NB4 (cell line): ENCODE data around the gene CCDC154.

Experiments
- CTCF ChIP-seq: IDR thresholded peaks from one replicate; pipeline ENCODE4 v1.5.1; 2012; ENCODE audit warnings: low read depth, low read length
- MAX ChIP-seq: IDR thresholded peaks from 2 replicates; pipeline ENCODE4 v1.6.1; 2011; ENCODE audit warnings: low read depth, low read length
- POLR2A ChIP-seq: IDR thresholded peaks from 2 replicates; pipeline ENCODE4 v1.6.1; 2011; ENCODE audit warnings: mild to moderate bottlenecking; ENCODE audit not compliant: insufficient read length; ENCODE audit errors: extremely low read depth

- TF ChIP-seq CTCF = no peak
- TF ChIP-seq POLR2A = no peak
- TF ChIP-seq MAX = no peak
Observed at GRCh38 chr16:1449201-1449788, 4.9 kb upstream of the CCDC154 start.
